ENCODE results near the gene SYNRG. TPM values are rescaled to one million over a fixed set of nuclear protein-coding genes. Genes with fewer than 3 reads are reported as not detected.

The SYNRG gene
- 10 to 100 TPM; 33.0 to 34.8 TPM for total RNA-seq

- peak within 1 kb of the TSS; percentile 84 to 94 for H3K27ac ChIP-seq
- peak; percentile 94 for DNase-seq (ENCODE audit: low spot score)
- 1% methylated on average over 59 of the region's 60 CpGs for WGBS
- intact Hi-C loops (cut with DNase I) = no loop called here
- no peaks in the 10 kb centered on the region for H3K9me3 ChIP-seq
- peak in 3 of 4 experiments; percentile 10 to 55 (median 38) for TF ChIP-seq CTCF (IDR thresholded peaks at IDR 0.05)
- TF ChIP-seq POLR2AphosphoS5 (IDR thresholded peaks at IDR 0.05) = peak; percentile 92
- peak; percentile 91 for TF ChIP-seq POLR2A (IDR thresholded peaks at IDR 0.05)
- peak within 1 kb of the TSS; percentile 80 to 99 for H3K4me3 ChIP-seq
- H3K27me3 ChIP-seq (replicated peaks; ENCODE audit: insufficient read depth) = no peaks in the 10 kb centered on the region
- no peaks in the 10 kb centered on the region for H3K4me1 ChIP-seq (replicated peaks)
- peaks cover 0 to 4% of the 10 kb centered on the region in 2 donors for H3K36me3 ChIP-seq
These were observed at the start of gene SYNRG for GRCh38 chr17:37609170-37610040. Gene SYNRG (minus strand): TSS chr17:37609418. CDS start chr17:37609355, 63 bp downstream.

- Histone ChIP-seq H3K27me3 (replicated peaks; ENCODE audit: insufficient read depth) (no peaks in the 10 kb centered on the region), H3K4me1 (replicated peaks) (no peaks in the 10 kb centered on the region), H3K4me3 (no peak overlapping the region), H3K27ac (no peak overlapping the region), H3K36me3 (no peaks in the 10 kb centered on the region), H3K9me3 (no peaks in the 10 kb centered on the region)
- DNase-seq (ENCODE audit: low spot score) = no peak
- intact Hi-C loops (cut with DNase I) = loop anchor here (10.0 kb wide), 1 partner anchor 158 kb away; no protein-coding TSS in a partner anchor
- WGBS = 86% methylated on average over 1 of the region's 1 CpG
- TF ChIP-seq POLR2AphosphoS5 (IDR thresholded peaks at IDR 0.05) = no peak
- no peak for TF ChIP-seq POLR2A (IDR thresholded peaks at IDR 0.05)
- no peak for TF ChIP-seq CTCF (IDR thresholded peaks at IDR 0.05)
These were observed 48.0 kb upstream of the SYNRG start for GRCh38 chr17:37657202-37657601.

- 77% methylated on average over 2 of the region's 2 CpGs for WGBS
- intact Hi-C loops (cut with DNase I) = loop anchor here (10.0 kb wide), 1 partner anchor 163 kb away; no protein-coding TSS in a partner anchor
- Histone ChIP-seq H3K4me3 (no peak overlapping the region), H3K27ac (no peak overlapping the region), H3K9me3 (no peaks in the 10 kb centered on the region), H3K4me1 (replicated peaks) (no peaks in the 10 kb centered on the region), H3K27me3 (replicated peaks; ENCODE audit: insufficient read depth) (no peaks in the 10 kb centered on the region), H3K36me3 (no peaks in the 10 kb centered on the region)
- no peak for TF ChIP-seq CTCF (IDR thresholded peaks at IDR 0.05)
- TF ChIP-seq POLR2AphosphoS5 (IDR thresholded peaks at IDR 0.05) = no peak
- TF ChIP-seq POLR2A (IDR thresholded peaks at IDR 0.05) = no peak
- no peak for DNase-seq (ENCODE audit: low spot score)
These were observed 42.6 kb upstream of the SYNRG start for GRCh38 chr17:37651849-37652248.

- no peaks in the 10 kb centered on the region for H3K4me1 ChIP-seq (replicated peaks)
- no peak for DNase-seq (ENCODE audit: low spot score)
- intact Hi-C loops (cut with DNase I) = loop anchor here (10.0 kb wide), 1 partner anchor 164 kb away; no protein-coding TSS in a partner anchor
- H3K4me3 ChIP-seq = no peak overlapping the region
- H3K27ac ChIP-seq = no peak overlapping the region
- 66% methylated on average over 6 of the region's 6 CpGs for WGBS
- H3K27me3 ChIP-seq (replicated peaks; ENCODE audit: insufficient read depth) = no peaks in the 10 kb centered on the region
- H3K9me3 ChIP-seq = no peaks in the 10 kb centered on the region
- TF ChIP-seq POLR2A (IDR thresholded peaks at IDR 0.05) = no peak
- TF ChIP-seq CTCF (IDR thresholded peaks at IDR 0.05) = peak in 2 of 4 experiments; percentile 37 to 40
- no peak for TF ChIP-seq POLR2AphosphoS5 (IDR thresholded peaks at IDR 0.05)
- H3K36me3 ChIP-seq = no peaks in the 10 kb centered on the region
These were observed 41.3 kb upstream of the SYNRG start for GRCh38 chr17:37650419-37651003.
